RKO (cell line): ENCODE data around the gene CCDC195.
"Not testable (repeated sequence)": the region's sequence is repeated elsewhere in the genome, so short reads cannot be mapped to it uniquely, and the experiment has no call there.

Experiments used
- DNase-seq: peaks from one replicate; pipeline ENCODE4 v3.0.0-alpha.2; 2016; ENCODE audit warnings: low spot score

Gene CCDC195

GRCh38 chr2:224690868-224691267 is 25.3 kb downstream of the CCDC195 start:
- no peak for DNase-seq

- no peak for DNase-seq
These were observed 26.6 kb downstream of the CCDC195 start for GRCh38 chr2:224689539-224689938.

DNA sequence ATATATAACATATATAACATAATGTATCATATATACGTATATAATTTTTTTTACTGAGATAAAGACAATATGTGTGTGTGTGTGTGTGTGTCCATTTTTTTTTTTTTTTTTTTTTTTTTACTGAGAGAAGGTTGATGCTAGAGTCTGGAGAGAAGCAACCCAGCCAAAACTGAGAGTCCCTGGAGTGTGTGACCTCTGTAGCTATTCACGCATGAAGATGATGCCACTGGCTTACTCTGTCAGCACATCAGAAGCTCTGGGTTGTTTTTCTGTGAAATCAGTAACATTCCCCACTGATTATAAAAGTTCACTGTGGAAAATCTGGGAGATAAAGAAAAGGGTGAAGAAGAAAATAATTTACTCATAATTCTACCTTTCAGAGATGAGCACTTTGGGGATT is 27.2 kb downstream of the CCDC195 start:
- no peak for DNase-seq

- DNase-seq, result no peak
These were observed 29.0 kb downstream of the CCDC195 start for GRCh38 chr2:224687156-224687555.

DNA sequence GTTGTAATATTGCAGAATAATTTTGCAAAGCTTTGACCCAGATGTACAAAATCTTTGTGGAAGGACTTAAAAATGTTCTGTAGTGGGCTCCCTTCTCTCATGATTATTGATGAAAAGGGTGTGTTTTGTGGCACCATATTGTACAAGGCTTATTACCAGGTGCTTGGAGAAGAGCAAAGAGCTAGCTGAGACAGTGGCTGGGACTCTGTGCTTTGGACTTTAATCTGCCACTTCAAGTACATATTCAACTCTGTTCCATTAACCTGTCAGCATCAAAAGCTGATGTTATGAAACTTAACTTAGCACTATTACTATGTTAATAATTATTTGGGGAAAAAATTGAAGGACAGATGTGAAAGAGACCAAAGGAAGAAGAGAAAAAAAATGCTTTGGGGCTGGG is 31.0 kb downstream of the CCDC195 start:
- no peak for DNase-seq

- no peak for DNase-seq
These were observed 34.0 kb downstream of the CCDC195 start for GRCh38 chr2:224682134-224682533.

GRCh38 chr2:224671731-224672130 is 44.4 kb downstream of the CCDC195 start:
- no peak for DNase-seq

DNA sequence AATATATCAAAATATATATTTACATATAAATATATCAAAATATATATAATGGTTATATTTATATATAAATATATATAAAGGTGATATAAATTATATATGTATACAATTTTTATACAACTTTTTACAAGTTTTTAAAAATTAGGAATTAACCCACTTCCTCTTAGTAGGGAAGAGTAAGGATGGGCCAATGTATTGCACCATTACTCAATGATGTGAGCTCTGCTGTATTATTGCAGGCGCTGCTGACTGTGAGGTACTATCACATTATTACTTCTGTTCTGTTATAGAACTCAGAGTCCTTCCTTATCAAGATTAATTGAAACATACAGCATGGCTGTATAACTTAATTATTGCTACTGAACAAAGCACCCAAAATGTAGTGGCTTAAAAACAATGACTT is 46.0 kb downstream of the CCDC195 start:
- no peak for DNase-seq

GRCh38 chr2:224669449-224669848 is 46.7 kb downstream of the CCDC195 start:
- no peak for DNase-seq

DNA sequence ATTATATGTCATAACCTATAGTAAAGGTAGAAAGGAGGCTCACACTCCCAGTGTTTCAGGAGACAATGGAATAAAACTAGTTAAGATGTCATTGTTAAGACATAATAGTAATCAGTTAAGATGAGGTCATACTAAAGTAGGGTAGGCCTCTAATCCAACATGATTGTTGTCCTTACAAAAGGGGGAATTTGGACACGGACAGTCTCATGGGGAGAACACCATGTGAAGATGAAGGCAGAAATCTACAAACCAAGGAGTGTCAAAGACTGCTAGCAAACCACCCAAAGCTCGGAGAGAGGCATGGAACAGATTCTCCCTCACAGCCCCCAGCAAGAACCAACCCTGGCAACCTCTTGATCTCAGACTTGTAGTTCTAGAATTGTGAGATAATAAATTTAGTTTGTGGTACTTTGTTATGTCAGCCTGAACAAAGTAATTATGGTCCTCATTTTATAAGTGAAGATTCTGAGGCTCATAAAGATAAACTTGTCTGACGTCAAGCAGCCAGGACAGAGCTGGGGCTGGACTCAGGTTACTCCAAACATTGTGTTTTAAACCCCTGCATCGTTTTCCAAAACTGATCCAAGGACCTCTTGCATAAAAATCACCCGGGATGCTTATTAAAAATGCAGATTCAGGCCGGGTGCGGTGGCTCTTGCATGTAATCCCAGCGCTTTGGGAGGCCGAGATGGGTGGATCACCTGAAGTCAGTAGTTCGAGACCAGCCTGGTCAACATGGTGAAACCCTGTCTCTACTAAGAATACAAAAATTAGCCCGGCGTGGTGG is 47.8 kb downstream of the CCDC195 start:
- DNase-seq, result no peak

- no peak for DNase-seq
These were observed 49.1 kb downstream of the CCDC195 start for GRCh38 chr2:224666951-224667553.

GRCh38 chr2:224663322-224663721 is 52.8 kb downstream of the CCDC195 start:
- DNase-seq, result not testable (repeated sequence)

DNA sequence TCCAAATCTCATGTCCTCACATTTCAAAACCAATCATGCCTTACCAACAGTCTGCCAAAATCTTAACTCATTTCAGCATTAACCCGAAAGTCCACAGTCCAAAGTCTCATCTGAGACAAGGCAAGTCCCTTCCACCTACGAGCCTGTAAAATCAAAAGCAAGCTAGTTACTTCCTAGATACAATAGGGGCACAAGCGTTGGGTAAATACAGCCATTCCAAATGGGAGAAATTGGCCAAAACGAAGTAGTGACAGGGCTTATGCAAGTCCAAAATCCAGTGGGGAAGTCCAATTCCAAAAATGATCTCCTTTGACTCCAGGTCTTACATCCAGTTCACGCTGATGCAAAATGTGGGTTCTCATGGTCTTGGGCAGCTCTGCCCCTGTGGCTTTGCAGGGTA is 54.5 kb downstream of the CCDC195 start:
- not testable (repeated sequence) for DNase-seq

- no peak for DNase-seq
These were observed 56.5 kb downstream of the CCDC195 start for GRCh38 chr2:224659714-224660113.

DNA sequence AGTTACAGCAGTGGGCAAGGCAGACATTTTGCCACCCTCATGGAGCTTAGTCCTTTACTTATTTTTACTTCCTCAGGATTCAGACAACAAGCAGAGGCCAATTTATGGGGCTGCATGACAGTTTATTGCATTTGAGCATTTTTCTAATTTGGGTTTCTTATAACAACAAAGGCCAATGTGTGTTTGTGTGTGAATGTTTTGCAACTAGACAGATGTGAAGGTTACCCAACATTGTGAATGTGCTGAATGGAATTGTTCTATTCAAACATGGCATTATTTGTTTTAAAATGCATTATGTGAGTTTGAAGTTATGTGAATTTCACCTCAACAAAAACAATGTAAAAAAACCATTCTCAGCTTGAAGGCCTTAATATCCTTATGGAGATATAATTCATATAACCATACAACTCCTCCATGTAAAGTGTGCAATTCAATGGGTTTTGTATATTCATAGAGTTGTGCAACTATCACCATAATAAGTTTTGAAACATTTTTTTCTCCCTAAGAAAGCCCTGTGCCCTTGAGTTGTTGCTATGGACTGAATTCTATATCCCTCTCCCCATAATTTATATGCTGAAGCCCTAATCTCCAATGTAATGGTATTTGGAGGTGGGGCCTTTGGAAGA is 57.3 kb downstream of the CCDC195 start:
- no peak for DNase-seq

GRCh38 chr2:224657349-224657748 is 58.8 kb downstream of the CCDC195 start:
- DNase-seq, result no peak

- no peak for DNase-seq
These were observed 61.1 kb downstream of the CCDC195 start for GRCh38 chr2:224655006-224655537.
